ENCODE measurements around the gene CREB3L4. TPM values are rescaled to one million over a fixed set of nuclear protein-coding genes. Genes with fewer than 3 reads are reported as not detected.

The CREB3L4 gene
- polyA plus RNA-seq, 1 donor (not counting 4 experiments of a cell fraction or from before 2014, with no cell fraction given) = 6.0 TPM

- FAIRE-seq (peak; percentile 93), DNase-seq (ENCODE audit: low read depth, low spot score) (peak; percentile 91)
- Histone ChIP-seq H3K4me3 (ENCODE audit: control insufficient read depth in 2 of 3, extremely low read depth in 1 of 3, insufficient read depth in 2 of 3, low read depth in 1 of 3, low read length in 3 of 3) (peak within 1 kb of the TSS; percentile 90 to 99 (median 98)), H4K20me1 (ENCODE audit: control insufficient read depth, extremely low read depth, insufficient read depth, low read length) (no peaks in the 10 kb centered on the region), H3K9me1 (ENCODE audit: control insufficient read depth, extremely low read depth, insufficient read depth, low read length) (no peaks in the 10 kb centered on the region), H3K27me3 (ENCODE audit: control insufficient read depth, extremely low read depth, insufficient read depth, low read length) (no peaks in the 10 kb centered on the region), H3K36me3 (ENCODE audit: control insufficient read depth in 2 of 2, extremely low read depth in 1 of 2, insufficient read depth in 2 of 2, low read length in 2 of 2) (peaks cover 9 to 22% of the 10 kb centered on the region in 2 experiments), H3K79me2 (ENCODE audit: control insufficient read depth, insufficient read depth, low read length) (peaks cover 24% of the 10 kb centered on the region), H3K27ac (ENCODE audit: control insufficient read depth, insufficient read depth, low read length) (peak within 1 kb of the TSS; percentile 96), H3K9me3 (ENCODE audit: control insufficient read depth, low read depth, low read length) (no peaks in the 10 kb centered on the region), H3K4me2 (ENCODE audit: control insufficient read depth, extremely low read depth, insufficient read depth, low read depth, low read length) (peak within 1 kb of the TSS; percentile 98), H3K9ac (ENCODE audit: control insufficient read depth, extremely low read depth, insufficient read depth, low read length) (peak within 1 kb of the TSS; percentile 98), H2AFZ (ENCODE audit: control insufficient read depth, low read length) (peak within 1 kb of the TSS; percentile 80), H3K4me1 (ENCODE audit: control insufficient read depth, extremely low read depth, insufficient read depth, low read length) (peaks cover 25% of the 10 kb centered on the region)
- dilution Hi-C loops (cut with MboI; ENCODE audit: extremely low pct_ligation_motif_present, low sequenced_read_pairs) = no loop called here
- no peak for TF ChIP-seq CTCF (optimal IDR thresholded peaks at IDR 0.05 in 1 of 3, IDR thresholded peaks at IDR 0.05 in 1 of 3, conservative IDR thresholded peaks at IDR 0.05 in 1 of 3; ENCODE audit: extremely low read depth in 1 of 3, insufficient read depth in 2 of 3, low read length in 3 of 3)
- TF ChIP-seq EZH2 (IDR thresholded peaks at IDR 0.05; ENCODE audit: low read length) = no peak
Observed at GRCh38 chr1:153990468-153991150, 22.9 kb downstream of the CREB3L4 start, which contains the start of gene RPS27. Gene RPS27 (plus strand): TSS chr1:153990762. CDS start chr1:153990797, 35 bp downstream.

- H3K36me3 ChIP-seq (ENCODE audit: control insufficient read depth in 2 of 2, extremely low read depth in 1 of 2, insufficient read depth in 2 of 2, low read length in 2 of 2) = peaks cover 9 to 22% of the 10 kb centered on the region in 2 experiments
- peak overlapping the region; percentile 96 for H3K27ac ChIP-seq (ENCODE audit: control insufficient read depth, insufficient read depth, low read length)
- dilution Hi-C loops (cut with MboI; ENCODE audit: extremely low pct_ligation_motif_present, low sequenced_read_pairs) = no loop called here
- no peaks in the 10 kb centered on the region for H3K27me3 ChIP-seq (ENCODE audit: control insufficient read depth, extremely low read depth, insufficient read depth, low read length)
- TF ChIP-seq CTCF (optimal IDR thresholded peaks at IDR 0.05 in 1 of 3, IDR thresholded peaks at IDR 0.05 in 1 of 3, conservative IDR thresholded peaks at IDR 0.05 in 1 of 3; ENCODE audit: extremely low read depth in 1 of 3, insufficient read depth in 2 of 3, low read length in 3 of 3) (no peak), EZH2 (IDR thresholded peaks at IDR 0.05; ENCODE audit: low read length) (no peak)
- peak overlapping the region; percentile 90 to 99 (median 98) for H3K4me3 ChIP-seq (ENCODE audit: control insufficient read depth in 2 of 3, extremely low read depth in 1 of 3, insufficient read depth in 2 of 3, low read depth in 1 of 3, low read length in 3 of 3)
- no peaks in the 10 kb centered on the region for H3K9me1 ChIP-seq (ENCODE audit: control insufficient read depth, extremely low read depth, insufficient read depth, low read length)
- H3K4me1 ChIP-seq (ENCODE audit: control insufficient read depth, extremely low read depth, insufficient read depth, low read length) = peaks cover 22% of the 10 kb centered on the region
- FAIRE-seq (no peak), DNase-seq (ENCODE audit: low read depth, low spot score) (no peak)
- peak overlapping the region; percentile 98 for H3K9ac ChIP-seq (ENCODE audit: control insufficient read depth, extremely low read depth, insufficient read depth, low read length)
- no peaks in the 10 kb centered on the region for H4K20me1 ChIP-seq (ENCODE audit: control insufficient read depth, extremely low read depth, insufficient read depth, low read length)
- peaks cover 21% of the 10 kb centered on the region for H3K79me2 ChIP-seq (ENCODE audit: control insufficient read depth, insufficient read depth, low read length)
- peak overlapping the region; percentile 98 for H3K4me2 ChIP-seq (ENCODE audit: control insufficient read depth, extremely low read depth, insufficient read depth, low read depth, low read length)
- H3K9me3 ChIP-seq (ENCODE audit: control insufficient read depth, low read depth, low read length) = no peaks in the 10 kb centered on the region
- no peak overlapping the region for H2AFZ ChIP-seq (ENCODE audit: control insufficient read depth, low read length)
Observed at GRCh38 chr1:153991151-153991630, 23.5 kb downstream of the CREB3L4 start.
